Measurements from ENCODE around the gene ARMH2.

Gene ARMH2

GRCh38 chr6:24802271-24803059 is 3.7 kb upstream of the ARMH2 start:
- no peak overlapping the region for H3K9ac ChIP-seq (ENCODE audit: low read length)
- H3K27ac ChIP-seq (ENCODE audit: low read depth, low read length): no peak overlapping the region
- no peaks in the 10 kb centered on the region for H3K27me3 ChIP-seq (ENCODE audit: control insufficient read depth, insufficient read depth, low read length)
- H3K36me3 ChIP-seq (ENCODE audit: control insufficient read depth, insufficient read depth, low read length): no peaks in the 10 kb centered on the region
- H3K4me3 ChIP-seq (ENCODE audit: low read length): no peak overlapping the region
- no peaks in the 10 kb centered on the region for H3K4me1 ChIP-seq (ENCODE audit: control insufficient read depth, insufficient read depth, low read length)

GRCh38 chr6:24799541-24799915 is 811 bp upstream of the ARMH2 start:
- Histone ChIP-seq H3K9ac (ENCODE audit: low read length) (no peak overlapping the region), H3K4me3 (ENCODE audit: low read length) (no peak overlapping the region), H3K36me3 (ENCODE audit: control insufficient read depth, insufficient read depth, low read length) (no peaks in the 10 kb centered on the region), H3K27me3 (ENCODE audit: control insufficient read depth, insufficient read depth, low read length) (no peaks in the 10 kb centered on the region), H3K4me1 (ENCODE audit: control insufficient read depth, insufficient read depth, low read length) (no peaks in the 10 kb centered on the region), H3K27ac (ENCODE audit: low read depth, low read length) (no peak overlapping the region)

GRCh38 chr6:24797596-24798216 is 1.0 kb downstream of the ARMH2 start:
- Histone ChIP-seq H3K36me3 (ENCODE audit: control insufficient read depth, insufficient read depth, low read length) (no peaks in the 10 kb centered on the region), H3K4me3 (ENCODE audit: low read length) (no peak overlapping the region), H3K4me1 (ENCODE audit: control insufficient read depth, insufficient read depth, low read length) (no peaks in the 10 kb centered on the region), H3K27ac (ENCODE audit: low read depth, low read length) (no peak overlapping the region), H3K9ac (ENCODE audit: low read length) (no peak overlapping the region), H3K27me3 (ENCODE audit: control insufficient read depth, insufficient read depth, low read length) (no peaks in the 10 kb centered on the region)

GRCh38 chr6:24796616-24797290 is 2.0 kb downstream of the ARMH2 start:
- Histone ChIP-seq H3K27me3 (ENCODE audit: control insufficient read depth, insufficient read depth, low read length) (no peaks in the 10 kb centered on the region), H3K36me3 (ENCODE audit: control insufficient read depth, insufficient read depth, low read length) (no peaks in the 10 kb centered on the region), H3K27ac (ENCODE audit: low read depth, low read length) (no peak overlapping the region), H3K9ac (ENCODE audit: low read length) (no peak overlapping the region), H3K4me3 (ENCODE audit: low read length) (no peak overlapping the region), H3K4me1 (ENCODE audit: control insufficient read depth, insufficient read depth, low read length) (no peaks in the 10 kb centered on the region)

- no peaks in the 10 kb centered on the region for H3K36me3 ChIP-seq (ENCODE audit: control insufficient read depth, insufficient read depth, low read length)
- no peak overlapping the region for H3K27ac ChIP-seq (ENCODE audit: low read depth, low read length)
- H3K4me1 ChIP-seq (ENCODE audit: control insufficient read depth, insufficient read depth, low read length): no peaks in the 10 kb centered on the region
These were observed 3.6 kb downstream of the ARMH2 start for GRCh38 chr6:24795106-24795505.

GRCh38 chr6:24788031-24788665 is 10.6 kb downstream of the ARMH2 start:
- no peaks in the 10 kb centered on the region for H3K36me3 ChIP-seq (ENCODE audit: control insufficient read depth, insufficient read depth, low read length)
- no peak overlapping the region for H3K27ac ChIP-seq (ENCODE audit: low read depth, low read length)
- H3K4me3 ChIP-seq (ENCODE audit: low read length): no peak overlapping the region
- no peak overlapping the region for H3K9ac ChIP-seq (ENCODE audit: low read length)
- no peaks in the 10 kb centered on the region for H3K4me1 ChIP-seq (ENCODE audit: control insufficient read depth, insufficient read depth, low read length)
- no peaks in the 10 kb centered on the region for H3K27me3 ChIP-seq (ENCODE audit: control insufficient read depth, insufficient read depth, low read length)

More at GRCh38 chr6:24795106-24795505, 3.6 kb downstream of the ARMH2 start:
- Histone ChIP-seq H3K4me3 (ENCODE audit: low read length) (no peak overlapping the region), H3K27me3 (ENCODE audit: control insufficient read depth, insufficient read depth, low read length) (no peaks in the 10 kb centered on the region), H3K9ac (ENCODE audit: low read length) (no peak overlapping the region)

- Histone ChIP-seq H3K4me1 (ENCODE audit: control insufficient read depth, insufficient read depth, low read length) (no peaks in the 10 kb centered on the region), H3K4me3 (ENCODE audit: low read length) (no peak overlapping the region), H3K9ac (ENCODE audit: low read length) (no peak overlapping the region), H3K27ac (ENCODE audit: low read depth, low read length) (no peak overlapping the region), H3K36me3 (ENCODE audit: control insufficient read depth, insufficient read depth, low read length) (no peaks in the 10 kb centered on the region), H3K27me3 (ENCODE audit: control insufficient read depth, insufficient read depth, low read length) (no peaks in the 10 kb centered on the region)
These were observed 18.5 kb downstream of the ARMH2 start for GRCh38 chr6:24780206-24780605.

GRCh38 chr6:24779416-24780016 is 19.2 kb downstream of the ARMH2 start:
- Histone ChIP-seq H3K4me1 (ENCODE audit: control insufficient read depth, insufficient read depth, low read length) (no peaks in the 10 kb centered on the region), H3K4me3 (ENCODE audit: low read length) (no peak overlapping the region), H3K9ac (ENCODE audit: low read length) (no peak overlapping the region), H3K36me3 (ENCODE audit: control insufficient read depth, insufficient read depth, low read length) (no peaks in the 10 kb centered on the region), H3K27me3 (ENCODE audit: control insufficient read depth, insufficient read depth, low read length) (no peaks in the 10 kb centered on the region), H3K27ac (ENCODE audit: low read depth, low read length) (no peak overlapping the region)

- H3K4me1 ChIP-seq (ENCODE audit: control insufficient read depth, insufficient read depth, low read length): no peaks in the 10 kb centered on the region
- H3K4me3 ChIP-seq (ENCODE audit: low read length): no peak overlapping the region
- H3K27me3 ChIP-seq (ENCODE audit: control insufficient read depth, insufficient read depth, low read length): no peaks in the 10 kb centered on the region
- no peaks in the 10 kb centered on the region for H3K36me3 ChIP-seq (ENCODE audit: control insufficient read depth, insufficient read depth, low read length)
- no peak overlapping the region for H3K27ac ChIP-seq (ENCODE audit: low read depth, low read length)
- no peak overlapping the region for H3K9ac ChIP-seq (ENCODE audit: low read length)
These were observed 19.8 kb downstream of the ARMH2 start for GRCh38 chr6:24778878-24779277.

GRCh38 chr6:24778121-24778520 is 20.6 kb downstream of the ARMH2 start:
- Histone ChIP-seq H3K36me3 (ENCODE audit: control insufficient read depth, insufficient read depth, low read length) (no peaks in the 10 kb centered on the region), H3K9ac (ENCODE audit: low read length) (no peak overlapping the region), H3K4me3 (ENCODE audit: low read length) (peak overlapping the region; percentile 36), H3K27ac (ENCODE audit: low read depth, low read length) (no peak overlapping the region), H3K27me3 (ENCODE audit: control insufficient read depth, insufficient read depth, low read length) (no peaks in the 10 kb centered on the region), H3K4me1 (ENCODE audit: control insufficient read depth, insufficient read depth, low read length) (no peaks in the 10 kb centered on the region)

- no peaks in the 10 kb centered on the region for H3K27me3 ChIP-seq (ENCODE audit: control insufficient read depth, insufficient read depth, low read length)
- no peak overlapping the region for H3K4me3 ChIP-seq (ENCODE audit: low read length)
- H3K4me1 ChIP-seq (ENCODE audit: control insufficient read depth, insufficient read depth, low read length): no peaks in the 10 kb centered on the region
- no peak overlapping the region for H3K27ac ChIP-seq (ENCODE audit: low read depth, low read length)
- no peak overlapping the region for H3K9ac ChIP-seq (ENCODE audit: low read length)
- H3K36me3 ChIP-seq (ENCODE audit: control insufficient read depth, insufficient read depth, low read length): no peaks in the 10 kb centered on the region
These were observed 21.5 kb downstream of the ARMH2 start for GRCh38 chr6:24777227-24777626.

GRCh38 chr6:24775520-24776058 is 23.1 kb downstream of the ARMH2 start:
- Histone ChIP-seq H3K4me3 (ENCODE audit: low read length) (peak overlapping the region; percentile 100), H3K27ac (ENCODE audit: low read depth, low read length) (peak overlapping the region; percentile 85), H3K9ac (ENCODE audit: low read length) (peak overlapping the region; percentile 12), H3K27me3 (ENCODE audit: control insufficient read depth, insufficient read depth, low read length) (no peaks in the 10 kb centered on the region), H3K4me1 (ENCODE audit: control insufficient read depth, insufficient read depth, low read length) (no peaks in the 10 kb centered on the region), H3K36me3 (ENCODE audit: control insufficient read depth, insufficient read depth, low read length) (no peaks in the 10 kb centered on the region)

All from rectal smooth muscle tissue (tissue), 1 donor.